Skeletal muscle satellite cell (primary cell): ENCODE measurements around the gene NOL4L.

ENCODE experiments used
- H3K27me3 ChIP-seq: 2 replicates; pipeline ENCODE4 v1.7.0; 2013; ENCODE audit warnings: low read length; ENCODE audit not compliant: control insufficient read depth, insufficient read depth
- H3K36me3 ChIP-seq: 2 replicates; pipeline ENCODE4 v1.7.0; 2013; ENCODE audit warnings: mild to moderate bottlenecking, control low read depth, low read length; ENCODE audit not compliant: insufficient read depth
- H3K4me1 ChIP-seq: 2 replicates; pipeline ENCODE4 v1.7.0; 2013; ENCODE audit warnings: low read length; ENCODE audit not compliant: control insufficient read depth, insufficient read depth
- H3K4me2 ChIP-seq: 2 replicates; pipeline ENCODE4 v1.7.0; 2013; ENCODE audit warnings: mild to moderate bottlenecking, low read length
- H3K4me3 ChIP-seq: 2 replicates; pipeline ENCODE4 v1.7.0; 2013; ENCODE audit warnings: low read length
- H3K9ac ChIP-seq: 2 replicates; pipeline ENCODE4 v1.7.0; 2013; ENCODE audit warnings: mild to moderate bottlenecking, low read depth, low read length, moderate library complexity
- H3K9me3 ChIP-seq: replicated peaks from 2 replicates; pipeline ENCODE4 v1.7.0; 2013; ENCODE audit warnings: mild to moderate bottlenecking, control low read depth, low read length

Gene NOL4L

DNA sequence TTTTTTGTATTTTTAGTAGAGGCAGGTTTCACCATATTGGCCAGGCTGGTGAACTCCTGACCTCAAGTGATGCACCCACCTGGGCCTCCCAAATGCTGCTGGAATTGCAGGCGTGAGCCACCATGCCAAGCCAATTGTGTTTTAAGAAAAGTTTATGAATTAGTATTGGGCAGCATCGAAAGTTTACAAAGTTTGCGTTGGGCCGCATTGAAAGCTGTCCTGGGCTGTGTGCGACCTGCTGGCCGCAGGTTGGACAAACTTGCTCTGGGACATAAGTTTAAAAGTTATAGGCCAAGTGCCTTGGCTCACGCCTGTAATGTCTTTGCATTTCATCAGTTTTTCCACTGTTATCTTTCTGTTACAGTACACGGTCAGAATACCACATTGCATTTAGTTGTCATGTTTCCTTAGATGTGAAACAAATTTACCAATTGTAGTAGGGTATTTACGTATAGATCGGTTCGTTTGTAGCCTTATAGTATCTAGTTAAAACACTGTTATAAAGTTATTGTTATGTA, 187.5 kb downstream of the NOL4L start:
- no peaks in the 10 kb centered on the region for H3K27me3 ChIP-seq
- no peak overlapping the region for H3K9ac ChIP-seq
- no peak overlapping the region for H3K4me3 ChIP-seq
- H3K4me2 ChIP-seq: no peak overlapping the region
- H3K36me3 ChIP-seq: peaks cover 10% of the 10 kb centered on the region
- H3K4me1 ChIP-seq: no peaks in the 10 kb centered on the region
- no peaks in the 10 kb centered on the region for H3K9me3 ChIP-seq

GRCh38 chr20:32396646-32397160, 188.4 kb downstream of the NOL4L start:
- Histone ChIP-seq H3K9ac (no peak overlapping the region), H3K4me2 (no peak overlapping the region), H3K27me3 (no peaks in the 10 kb centered on the region), H3K4me3 (no peak overlapping the region), H3K9me3 (no peaks in the 10 kb centered on the region), H3K4me1 (no peaks in the 10 kb centered on the region), H3K36me3 (peaks cover 7% of the 10 kb centered on the region)

DNA sequence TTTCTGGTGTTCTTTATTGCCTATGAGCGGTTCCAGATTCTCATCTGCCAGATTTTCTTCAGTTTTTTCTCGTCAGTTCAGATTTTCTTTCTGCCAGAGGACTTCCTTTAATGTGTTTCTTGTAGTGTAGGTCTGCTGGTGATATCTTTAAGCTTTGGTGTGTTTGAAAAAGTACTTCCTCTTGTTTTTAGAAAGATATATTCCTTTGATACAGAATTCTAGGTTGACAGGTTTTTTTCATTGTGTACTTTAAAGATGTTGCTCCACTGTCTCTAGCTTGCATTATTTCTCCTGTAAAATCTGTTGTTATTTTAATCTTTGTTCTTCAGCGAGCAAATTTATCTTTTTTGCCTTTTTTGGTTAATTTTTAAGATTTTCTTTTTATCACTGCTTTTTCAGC, 190.1 kb downstream of the NOL4L start:
- H3K9me3 ChIP-seq: no peaks in the 10 kb centered on the region
- no peak overlapping the region for H3K9ac ChIP-seq
- no peaks in the 10 kb centered on the region for H3K27me3 ChIP-seq
- no peak overlapping the region for H3K4me2 ChIP-seq
- peaks cover 19% of the 10 kb centered on the region for H3K36me3 ChIP-seq
- no peaks in the 10 kb centered on the region for H3K4me1 ChIP-seq
- H3K4me3 ChIP-seq: no peak overlapping the region
